Endodermal cell (in vitro differentiated cells): ENCODE data around the gene OTOF. TPM values are rescaled to one million over a fixed set of nuclear protein-coding genes. Genes with fewer than 3 reads are reported as not detected.

Experiments
- DNase-seq: peaks from one replicate; pipeline ENCODE4 v3.0.0-alpha.2; 2017
- H3K27ac ChIP-seq: 2 replicates; pipeline ENCODE4 v1.5.1; 2013; ENCODE audit warnings: mild to moderate bottlenecking, low read depth, low read length, moderate library complexity
- H3K27me3 ChIP-seq: 2 replicates; pipeline ENCODE4 v1.6.1; 2013; ENCODE audit warnings: mild to moderate bottlenecking, low read length, moderate library complexity; ENCODE audit not compliant: insufficient read depth, control insufficient read depth, poor library complexity, severe bottlenecking
- H3K36me3 ChIP-seq: 2 replicates; pipeline ENCODE4 v1.7.0; 2013; ENCODE audit warnings: mild to moderate bottlenecking, low read length, moderate library complexity; ENCODE audit not compliant: control insufficient read depth, insufficient read depth
- H3K4me1 ChIP-seq: one replicate; pipeline ENCODE4 v1.7.0; 2013; ENCODE audit warnings: low read length; ENCODE audit not compliant: control insufficient read depth, insufficient read depth
- H3K4me3 ChIP-seq: 2 replicates; pipeline ENCODE4 v1.5.1; 2013; ENCODE audit warnings: mild to moderate bottlenecking, low read length, moderate library complexity
- H3K9ac ChIP-seq: 2 replicates; pipeline ENCODE4 v1.6.1; 2013; ENCODE audit warnings: mild to moderate bottlenecking, low read length, moderate library complexity; ENCODE audit not compliant: poor library complexity, severe bottlenecking; ENCODE audit errors: extremely low read depth
- H3K9me3 ChIP-seq: 2 replicates; pipeline ENCODE4 v1.6.1; 2013; ENCODE audit warnings: mild to moderate bottlenecking, low read length, moderate library complexity; ENCODE audit not compliant: control insufficient read depth
- H3K27ac Mint-ChIP-seq: 2 replicates; pipeline ENCODE4 v1.8.0; 2020; ENCODE audit warnings: mixed read lengths
- H3K27me3 Mint-ChIP-seq: 2 replicates; pipeline ENCODE4 v1.8.0; 2021; ENCODE audit warnings: mild to moderate bottlenecking, mixed read lengths; ENCODE audit not compliant: insufficient read depth
- H3K36me3 Mint-ChIP-seq: 2 replicates; pipeline ENCODE4 v1.8.0; 2020; ENCODE audit warnings: low read depth, mixed read lengths
- H3K4me1 Mint-ChIP-seq: 2 replicates; pipeline ENCODE4 v1.8.0; 2020; ENCODE audit warnings: mixed read lengths
- H3K4me3 Mint-ChIP-seq: 2 replicates; pipeline ENCODE4 v1.8.0; 2020; ENCODE audit warnings: mild to moderate bottlenecking, moderate library complexity, mixed read lengths
- H3K9me3 Mint-ChIP-seq: 2 replicates; pipeline ENCODE4 v1.8.0; 2020; ENCODE audit warnings: mild to moderate bottlenecking, mixed read lengths
- CTCF ChIP-seq: fragments of 200-600 bp; sonication (generic); conservative IDR thresholded peaks from 2 replicates; pipeline ENCODE4 v1.5.0; 2021; ENCODE audit warnings: antibody characterized with exemption, mild to moderate bottlenecking
- WGBS, 2 experiments: methylation state at CpG; one replicate each; pipeline versions ENCODE4 v1.1.5 to v1.1.7; 2013; ENCODE audit warnings: missing lambda C conversion rate in 2 of 2, mixed read lengths in 1 of 2; ENCODE audit not compliant: insufficient coverage in 1 of 2, insufficient read length in 1 of 2; 5-methylcytosine and 5-hydroxymethylcytosine counted together
- total RNA-seq, 2 donors: library from RNA; stranded (reverse); fragmentation: NEBNext Ultra II Directional in 1 of 2; extraction: Animal tissue kit (Norgen Biotek cat#: 25700) in 1 of 2; gene quantifications; 2 replicates in 1 of 2; 3 replicates in 1 of 2; pipeline ENCODE4 v1.2.1, GENCODE V29; 2021

Gene OTOF
- total RNA-seq, 2 donors from 2014 or later = 1.1 to 1.2 TPM

- no peak overlapping the region for H3K9ac ChIP-seq
- H3K4me1 ChIP-seq = peaks cover 3% of the 10 kb centered on the region
- TF ChIP-seq CTCF = no peak
- no peaks in the 10 kb centered on the region for H3K36me3 ChIP-seq
- H3K27ac Mint-ChIP-seq = no peak overlapping the region
- H3K4me3 Mint-ChIP-seq = no peak overlapping the region
- H3K4me1 Mint-ChIP-seq = peaks cover 10% of the 10 kb centered on the region
- no peaks in the 10 kb centered on the region for H3K36me3 Mint-ChIP-seq
- peaks cover 1% of the 10 kb centered on the region for H3K27me3 Mint-ChIP-seq
- peaks cover 7% of the 10 kb centered on the region for H3K9me3 ChIP-seq
- H3K27me3 ChIP-seq = no peaks in the 10 kb centered on the region
- no peak overlapping the region for H3K27ac ChIP-seq
- no peak for DNase-seq
- no peak overlapping the region for H3K4me3 ChIP-seq
- no peaks in the 10 kb centered on the region for H3K9me3 Mint-ChIP-seq
- WGBS, 2 experiments = 93 to 96% methylated on average over 19 to 22 of the region's 22 CpGs
These were observed 11.1 kb downstream of the OTOF start for GRCh38 chr2:26466662-26467310.

GRCh38 chr2:26465981-26466471 lies 11.9 kb downstream of the OTOF start:
- Histone ChIP-seq H3K27ac (no peak overlapping the region), H3K36me3 (no peaks in the 10 kb centered on the region), H3K27me3 (no peaks in the 10 kb centered on the region), H3K4me1 (peaks cover 3% of the 10 kb centered on the region), H3K9me3 (peaks cover 7% of the 10 kb centered on the region), H3K4me3 (no peak overlapping the region), H3K9ac (no peak overlapping the region)
- Mint-ChIP-seq H3K4me3 (no peak overlapping the region), H3K27ac (no peak overlapping the region), H3K27me3 (peaks cover 1% of the 10 kb centered on the region), H3K36me3 (no peaks in the 10 kb centered on the region), H3K4me1 (peaks cover 10% of the 10 kb centered on the region), H3K9me3 (no peaks in the 10 kb centered on the region)
- WGBS, 2 experiments = 90 to 97% methylated on average over 9 to 10 of the region's 10 CpGs
- DNase-seq = no peak
- TF ChIP-seq CTCF = no peak

- no peaks in the 10 kb centered on the region for H3K36me3 ChIP-seq
- H3K27ac Mint-ChIP-seq = peak overlapping the region; percentile 11
- WGBS, 2 experiments = 95% methylated on average over 10 to 11 of the region's 11 CpGs
These were observed 12.5 kb downstream of the OTOF start for GRCh38 chr2:26465266-26465925.

More at GRCh38 chr2:26465266-26465925, 12.5 kb downstream of the OTOF start:
- Histone ChIP-seq H3K27me3 (no peaks in the 10 kb centered on the region), H3K9me3 (peaks cover 7% of the 10 kb centered on the region), H3K4me3 (no peak overlapping the region), H3K4me1 (peaks cover 3% of the 10 kb centered on the region), H3K27ac (no peak overlapping the region), H3K9ac (no peak overlapping the region)
- no peak for DNase-seq
- Mint-ChIP-seq H3K27me3 (no peaks in the 10 kb centered on the region), H3K4me3 (no peak overlapping the region), H3K36me3 (no peaks in the 10 kb centered on the region), H3K4me1 (peaks cover 10% of the 10 kb centered on the region), H3K9me3 (no peaks in the 10 kb centered on the region)
- TF ChIP-seq CTCF = no peak
